K562 (cell line): Measurements from ENCODE around the gene UFSP1. TPM values are rescaled to one million over a fixed set of nuclear protein-coding genes. Genes with fewer than 3 reads are reported as not detected.

ENCODE experiments used
- ATAC-seq: fragments of 200-7000 bp; cut with Tn5 transposase; 3 replicates; pipeline ENCODE4 v1.9.1; 2020; ENCODE audit warnings: moderate library complexity
- BruUV-seq: library from RNA; stranded (reverse); fragments of 400-500 nt; replicated peaks from 2 replicates; lab custom pipeline; 2021; lab: Mats Ljungman, UMichigan
- CTCF ChIA-PET: fragments of 300-600 bp; formaldehyde crosslinking; extraction: SDS; loops from one replicate; lab custom pipeline; 2021; ENCODE audit warnings: low intra/inter-chr PET ratio; lab: Yijun Ruan, JAX
- POLR2A ChIA-PET: fragments of 300-600, 350-650 bp; sonication (Branson Sonifier 250); formaldehyde crosslinking; extraction: SDS; loops from one replicate; lab custom pipeline; 2021; ENCODE audit warnings: antibody characterized with exemption, inconsistent platforms; lab: Yijun Ruan, JAX
- DNase-seq, 4 experiments: peaks; one replicate each; pipeline versions ENCODE4 v3.0.0 to v3.0.0-alpha.2; 2011 to 2018; ENCODE audit warnings: low spot score in 3 of 4, mixed read lengths in 3 of 4; ENCODE audit errors: extremely low read depth in 1 of 4
- FAIRE-seq: peaks from 2 replicates; lab custom pipeline; 2011; peaks lifted over from hg19 to GRCh38; lab: Jason Lieb, UNC
- H2AFZ ChIP-seq: 2 replicates; pipeline ENCODE4 v1.6.0; 2011; ENCODE audit warnings: low read depth, low read length, control low read depth, inconsistent platforms
- H3K27ac ChIP-seq: fragments of 200-600 bp; 3 replicates; pipeline ENCODE4 v1.8.0; 2011; ENCODE audit warnings: low read depth, mild to moderate bottlenecking, control low read depth, inconsistent platforms, low read length, moderate library complexity, mixed read lengths; ENCODE audit errors: extremely low read depth
- H3K27me3 ChIP-seq, 2 experiments: fragments of 300-600 bp in 1 of 2; 2 replicates in 1 of 2; 3 replicates in 1 of 2; pipeline versions ENCODE4 v1.6.0 to v1.8.0; 2011; ENCODE audit warnings: inconsistent platforms in 2 of 2, low read length in 2 of 2, mild to moderate bottlenecking in 1 of 2, mixed read lengths in 1 of 2, moderate library complexity in 1 of 2; ENCODE audit not compliant: control insufficient read depth in 2 of 2, insufficient read depth in 2 of 2
- H3K36me3 ChIP-seq: fragments of 300-600 bp; 3 replicates; pipeline ENCODE4 v1.8.0; 2011; ENCODE audit warnings: mild to moderate bottlenecking, low read length, inconsistent platforms; ENCODE audit not compliant: control insufficient read depth, insufficient read depth
- H3K4me1 ChIP-seq, 2 experiments: fragments of 200-600 bp in 1 of 2; replicated peaks in 1 of 2; 2 replicates in 1 of 2; 3 replicates in 1 of 2; pipeline versions ENCODE4 v1.5.1 to v1.8.0; 2011; ENCODE audit warnings: inconsistent platforms in 2 of 2, low read length in 2 of 2, mild to moderate bottlenecking in 1 of 2, mixed read lengths in 1 of 2, moderate library complexity in 1 of 2; ENCODE audit not compliant: control insufficient read depth in 2 of 2, insufficient read depth in 2 of 2
- H3K4me2 ChIP-seq: 2 replicates; pipeline ENCODE4 v1.6.1; 2011; ENCODE audit warnings: low read length, control low read depth, inconsistent platforms, mixed read lengths; ENCODE audit not compliant: insufficient read depth
- H3K4me3 ChIP-seq: fragments of 200-600 bp; sonication (generic), shearing (Covaris generic); 2 replicates; pipeline ENCODE4 v1.5.1; 2016; ENCODE audit warnings: control low read depth, inconsistent platforms
- H3K79me2 ChIP-seq: fragments of 200-600 bp; 3 replicates; pipeline ENCODE4 v1.8.0; 2011; ENCODE audit warnings: low read length, inconsistent platforms; ENCODE audit not compliant: control insufficient read depth, insufficient read depth
- H3K9ac ChIP-seq, 2 experiments: 2 replicates each; pipeline versions ENCODE4 v1.6.0 to v1.6.1; 2011; ENCODE audit warnings: low read depth in 2 of 2, low read length in 2 of 2, control low read depth in 1 of 2, inconsistent platforms in 1 of 2, mild to moderate bottlenecking in 1 of 2, mixed read lengths in 1 of 2; ENCODE audit not compliant: insufficient read depth in 1 of 2
- H3K9me1 ChIP-seq: one replicate; pipeline ENCODE4 v1.6.0; 2011; ENCODE audit warnings: inconsistent platforms, mild to moderate bottlenecking, low read length, moderate library complexity; ENCODE audit not compliant: control insufficient read depth, insufficient read depth
- H3K9me3 ChIP-seq: replicated peaks from 2 replicates; pipeline ENCODE4 v1.5.1; 2011; ENCODE audit warnings: low read depth, low read length, inconsistent platforms; ENCODE audit not compliant: control insufficient read depth, insufficient read depth
- H4K20me1 ChIP-seq: replicated peaks from 2 replicates; pipeline ENCODE4 v1.6.1; 2011; ENCODE audit warnings: low read length, inconsistent platforms, mixed read lengths; ENCODE audit not compliant: control insufficient read depth, insufficient read depth
- CBFB ChIP-seq: sonication (generic); formaldehyde crosslinking; IDR thresholded peaks from 2 replicates; pipeline ENCODE4 v1.4.0; 2020; ENCODE audit warnings: mild to moderate bottlenecking, missing genetic modification reagents
- DIDO1 ChIP-seq: fragments of 450-650 bp; IDR thresholded peaks from 2 replicates; pipeline ENCODE4 v1.6.1; 2016; ENCODE audit warnings: low read depth, missing biosample characterization, missing genetic modification characterization
- JUN ChIP-seq, 2 experiments: sonication (generic) in 1 of 2; formaldehyde crosslinking in 1 of 2; IDR thresholded peaks; 2 replicates each; pipeline versions ENCODE4 v1.6.1 to v1.8.0; 2012 to 2022; ENCODE audit warnings: borderline replicate concordance in 2 of 2, mild to moderate bottlenecking in 2 of 2, improper control_type of control experiment in 1 of 2, low read depth in 1 of 2, low read length in 1 of 2, missing genetic modification reagents in 1 of 2
- KLF16 ChIP-seq: IDR thresholded peaks from 2 replicates; pipeline ENCODE4 v1.6.1; 2016; ENCODE audit warnings: antibody characterized with exemption
- NCOA2 ChIP-seq, 2 experiments: fragments of 450-650 bp; IDR thresholded peaks; 2 replicates each; pipeline ENCODE4 v1.6.1; 2018; ENCODE audit warnings: mild to moderate bottlenecking in 2 of 2, moderate library complexity in 1 of 2; ENCODE audit not compliant: partially characterized antibody in 2 of 2
- PHF20 ChIP-seq: fragments of 450-650 bp; IDR thresholded peaks from 2 replicates; pipeline ENCODE4 v1.6.1; 2018; ENCODE audit not compliant: partially characterized antibody
- PTBP1 ChIP-seq: fragments of 200-400 bp; formaldehyde crosslinking; IDR thresholded peaks from 2 replicates; pipeline ENCODE4 v1.6.1; 2017; ENCODE audit warnings: low read depth, low read length
- RBM25 ChIP-seq: fragments of 200-400 bp; formaldehyde crosslinking; IDR thresholded peaks from 2 replicates; pipeline ENCODE4 v1.6.1; 2018; ENCODE audit warnings: low read length, low read depth, moderate library complexity; ENCODE audit not compliant: severe bottlenecking
- SUPT5H ChIP-seq: fragments of 450-650 bp; IDR thresholded peaks from 2 replicates; pipeline ENCODE4 v1.6.1; 2016
- ZNF224 ChIP-seq: sonication (generic); formaldehyde crosslinking; IDR thresholded peaks from 2 replicates; pipeline ENCODE4 v1.8.0; 2022; ENCODE audit warnings: mild to moderate bottlenecking, missing genetic modification reagents
- ZNF232 ChIP-seq: sonication (generic); formaldehyde crosslinking; IDR thresholded peaks from 2 replicates; pipeline ENCODE4 v1.8.0; 2022; ENCODE audit warnings: mild to moderate bottlenecking, missing genetic modification reagents
- ZNF449 ChIP-seq: fragments of 250-450 bp; sonication (Bioruptor Pico); IDR thresholded peaks from 2 replicates; pipeline ENCODE4 v1.8.0; 2022; ENCODE audit warnings: moderate library complexity, mild to moderate bottlenecking, inconsistent platforms
- WGBS: fragments of 100-300 bp; shearing (Covaris generic); methylation state at CpG from one replicate; pipeline ENCODE4 v1.1.6; 2016; ENCODE audit warnings: low coverage, mixed read lengths; ENCODE audit not compliant: insufficient coverage; ENCODE audit errors: missing lambda C conversion rate; 5-methylcytosine and 5-hydroxymethylcytosine counted together
- in situ Hi-C: fragments of 300-500 bp; cut with MboI; formaldehyde crosslinking; loops from 4 replicates; pipeline ENCODE4 v1.15.0; 2018; ENCODE audit warnings: inconsistent platforms, mixed read lengths
- intact Hi-C: fragments of 100-400 bp; cut with micrococcal nuclease; formaldehyde crosslinking; loops from 2 replicates; pipeline ENCODE4 v1.14.2; 2022
- polyA plus RNA-seq, 8 experiments: library from polyadenylated mRNA; depleted of rRNA in 4 of 8; stranded (reverse) in 5 of 8; unstranded in 3 of 8; fragments of >200 nt; fragmentation: Nextera tagmentation in 2 of 8; fragmentation: Illumina TruSeq in 1 of 8; extraction: Ambion mirVana in 2 of 8; extraction: Trizol in 1 of 8; gene quantifications; 2 replicates each; pipeline versions ENCODE4 v1.2.1 to v1.2.3, GENCODE V29; 2011 to 2014; ENCODE audit warnings: inconsistent platforms in 1 of 8, missing spikeins in 1 of 8
- total RNA-seq, 7 experiments: library from RNA; depleted of rRNA in 6 of 7; stranded (reverse); fragments of >200 nt in 6 of 7; fragmentation: Illumina TruSeq in 2 of 7; extraction: Trizol in 2 of 7; gene quantifications; 2 replicates each; pipeline versions ENCODE4 v1.2.1 to v1.2.3, GENCODE V29; 2011 to 2021; ENCODE audit warnings: low replicate concordance in 1 of 7
- TF ChIP-seq, protein P1 (sequence below), 2 experiments: fragments of 450-650 bp in 1 of 2; IDR thresholded peaks; 2 replicates each; pipeline ENCODE4 v1.6.1; 2011 to 2017; ENCODE audit warnings: low read depth in 2 of 2, antibody characterized with exemption in 1 of 2, borderline replicate concordance in 1 of 2, low read length in 1 of 2, mild to moderate bottlenecking in 1 of 2, mixed read lengths in 1 of 2; ENCODE audit not compliant: control insufficient read depth in 1 of 2
- TF ChIP-seq, protein P2 (sequence below): fragments of 450-650 bp; conservative IDR thresholded peaks from 2 replicates; pipeline ENCODE4 v1.6.1; 2016; ENCODE audit warnings: missing genetic modification characterization, low read depth, mild to moderate bottlenecking, control low read depth, missing compliant biosample characterization

The UFSP1 gene
- total and polyA plus RNA-seq, 9 of the 15 experiments (the other 6 are each of a cell fraction or from before 2014, with no cell fraction given), result 0.50 to 18.8 (median 2.1) TPM

DNA sequence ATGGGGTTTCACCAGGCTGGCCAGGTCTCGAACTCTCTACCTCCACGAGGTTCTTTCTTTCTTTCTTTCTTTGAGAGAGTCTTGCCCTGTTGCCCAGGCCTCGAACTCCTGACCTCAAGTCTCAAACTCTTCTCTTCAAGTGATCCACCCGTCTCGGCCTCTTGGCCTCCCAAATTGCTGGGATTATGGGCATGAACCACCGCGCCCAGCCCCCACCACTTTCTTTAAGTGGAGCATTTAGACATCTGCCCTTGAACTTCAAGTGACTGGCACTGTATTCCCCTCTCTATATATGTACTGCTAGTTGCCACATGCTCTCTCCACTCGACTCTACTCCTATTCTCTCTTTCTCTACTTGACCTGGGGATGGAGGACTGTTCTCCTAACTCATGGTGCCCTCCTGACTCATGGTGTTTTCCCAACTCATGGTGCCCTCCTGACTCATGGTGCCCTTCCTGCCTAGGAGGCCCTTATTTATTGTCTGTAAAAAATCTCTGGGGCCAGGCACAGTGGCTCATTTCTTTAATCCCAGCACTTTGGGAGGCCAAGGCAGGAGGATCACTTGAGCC, 25.4 kb upstream of the UFSP1 start (continued):
- TF ChIP-seq DIDO1 (tag) (no peak), KLF16 (no peak), ZNF449 (CRISPR knock-in tag) (no peak), PTBP1 (no peak), PHF20 (no peak), CBFB (CRISPR knock-in tag) (no peak), ZNF224 (no peak), ZNF232 (CRISPR knock-in tag) (no peak)
- TF ChIP-seq, all 486 proteins: peak for 0

DNA sequence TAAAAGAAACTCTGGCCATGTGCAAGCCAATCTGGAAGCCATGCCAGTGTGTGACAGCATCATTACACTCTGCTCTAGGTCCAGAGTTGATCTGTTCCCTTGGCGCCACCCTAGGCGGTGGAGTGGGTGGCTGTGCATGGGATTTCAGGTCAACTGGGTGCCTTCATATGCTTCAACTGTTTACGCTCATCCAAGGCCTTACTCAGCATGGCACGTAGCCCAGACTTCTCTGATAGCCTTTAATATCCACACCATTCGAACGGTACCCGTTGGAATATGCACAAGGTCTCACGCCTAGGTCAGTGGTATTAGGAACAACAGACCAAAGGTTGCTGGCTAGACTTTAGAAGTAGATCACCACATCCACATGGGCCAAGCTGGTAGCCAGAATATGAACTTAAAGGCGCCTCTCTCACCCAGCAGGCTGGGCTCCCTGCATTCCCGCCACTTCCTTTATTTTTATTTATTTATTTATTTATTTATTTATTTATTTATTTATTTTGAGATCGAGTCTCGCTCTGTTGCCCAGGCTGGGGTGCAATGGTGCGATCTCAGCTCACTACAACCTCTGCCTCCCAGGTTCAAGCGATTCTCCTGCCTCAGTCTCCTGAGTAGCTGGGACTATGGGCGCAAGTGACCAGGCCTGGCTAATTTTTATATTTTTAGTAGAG, 24.8 kb upstream of the UFSP1 start:
- no peak for ATAC-seq
- in situ Hi-C loops (loop anchor here (25.0 kb wide), 1 partner anchor 373 kb away; no protein-coding TSS in a partner anchor), intact Hi-C loops (no loop called here)
- no peak overlapping the region for H3K4me3 ChIP-seq
- H2AFZ ChIP-seq, result 0 out of 2 replicates have a peak overlapping the region, but pooled peaks have one; percentile 27
- DNase-seq, result no peak
- H3K9me1 ChIP-seq, result no peaks in the 10 kb centered on the region
- H3K9me3 ChIP-seq, result no peaks in the 10 kb centered on the region
- H3K36me3 ChIP-seq, result no peaks in the 10 kb centered on the region
- H4K20me1 ChIP-seq, result no peaks in the 10 kb centered on the region
- H3K27me3 ChIP-seq, result no peaks in the 10 kb centered on the region
- no peak overlapping the region for H3K4me2 ChIP-seq
- BruUV-seq, result no TSS peak
- H3K79me2 ChIP-seq, result no peaks in the 10 kb centered on the region
- H3K9ac ChIP-seq, result peak overlapping the region in 1 of 2 experiments; percentile 1; a peak in 1 of 4 replicates
- WGBS, result 57% methylated on average over 15 of the region's 15 CpGs
- POLR2A ChIA-PET, result no interaction called here
- H3K27ac ChIP-seq, result no peak overlapping the region
- no peak for FAIRE-seq
- CTCF ChIA-PET, result no interaction called here
- peaks cover 4% of the 10 kb centered on the region in 2 experiments; a peak in 1 of 5 replicates for H3K4me1 ChIP-seq
- TF ChIP-seq, protein P1, sequence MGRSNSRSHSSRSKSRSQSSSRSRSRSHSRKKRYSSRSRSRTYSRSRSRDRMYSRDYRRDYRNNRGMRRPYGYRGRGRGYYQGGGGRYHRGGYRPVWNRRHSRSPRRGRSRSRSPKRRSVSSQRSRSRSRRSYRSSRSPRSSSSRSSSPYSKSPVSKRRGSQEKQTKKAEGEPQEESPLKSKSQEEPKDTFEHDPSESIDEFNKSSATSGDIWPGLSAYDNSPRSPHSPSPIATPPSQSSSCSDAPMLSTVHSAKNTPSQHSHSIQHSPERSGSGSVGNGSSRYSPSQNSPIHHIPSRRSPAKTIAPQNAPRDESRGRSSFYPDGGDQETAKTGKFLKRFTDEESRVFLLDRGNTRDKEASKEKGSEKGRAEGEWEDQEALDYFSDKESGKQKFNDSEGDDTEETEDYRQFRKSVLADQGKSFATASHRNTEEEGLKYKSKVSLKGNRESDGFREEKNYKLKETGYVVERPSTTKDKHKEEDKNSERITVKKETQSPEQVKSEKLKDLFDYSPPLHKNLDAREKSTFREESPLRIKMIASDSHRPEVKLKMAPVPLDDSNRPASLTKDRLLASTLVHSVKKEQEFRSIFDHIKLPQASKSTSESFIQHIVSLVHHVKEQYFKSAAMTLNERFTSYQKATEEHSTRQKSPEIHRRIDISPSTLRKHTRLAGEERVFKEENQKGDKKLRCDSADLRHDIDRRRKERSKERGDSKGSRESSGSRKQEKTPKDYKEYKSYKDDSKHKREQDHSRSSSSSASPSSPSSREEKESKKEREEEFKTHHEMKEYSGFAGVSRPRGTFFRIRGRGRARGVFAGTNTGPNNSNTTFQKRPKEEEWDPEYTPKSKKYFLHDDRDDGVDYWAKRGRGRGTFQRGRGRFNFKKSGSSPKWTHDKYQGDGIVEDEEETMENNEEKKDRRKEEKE (IDR thresholded peaks at IDR 0.05; ENCODE audit: borderline replicate concordance in 1 of 2, control insufficient read depth in 1 of 2, low read depth in 2 of 2, low read length in 1 of 2), result no peak
- TF ChIP-seq RBM25 (no peak), JUN (IDR thresholded peaks at IDR 0.05; ENCODE audit: borderline replicate concordance, low read depth, low read length) (no peak), JUN (CRISPR knock-in tag; IDR thresholded peaks at IDR 0.05; ENCODE audit: borderline replicate concordance) (no peak), NCOA2 (IDR thresholded peaks at IDR 0.05; ENCODE audit: partially characterized antibody in 2 of 2) (no peak), SUPT5H (no peak)
- TF ChIP-seq, protein P2, sequence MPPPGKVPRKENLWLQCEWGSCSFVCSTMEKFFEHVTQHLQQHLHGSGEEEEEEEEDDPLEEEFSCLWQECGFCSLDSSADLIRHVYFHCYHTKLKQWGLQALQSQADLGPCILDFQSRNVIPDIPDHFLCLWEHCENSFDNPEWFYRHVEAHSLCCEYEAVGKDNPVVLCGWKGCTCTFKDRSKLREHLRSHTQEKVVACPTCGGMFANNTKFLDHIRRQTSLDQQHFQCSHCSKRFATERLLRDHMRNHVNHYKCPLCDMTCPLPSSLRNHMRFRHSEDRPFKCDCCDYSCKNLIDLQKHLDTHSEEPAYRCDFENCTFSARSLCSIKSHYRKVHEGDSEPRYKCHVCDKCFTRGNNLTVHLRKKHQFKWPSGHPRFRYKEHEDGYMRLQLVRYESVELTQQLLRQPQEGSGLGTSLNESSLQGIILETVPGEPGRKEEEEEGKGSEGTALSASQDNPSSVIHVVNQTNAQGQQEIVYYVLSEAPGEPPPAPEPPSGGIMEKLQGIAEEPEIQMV, result no peak
